Fibroblast of mammary gland (primary cell): ENCODE measurements around the gene SLC35E3.

Experiments
- DNase-seq: peaks from one replicate; pipeline ENCODE4 v3.0.0-alpha.2; 2010; ENCODE audit warnings: low read depth
- H3K4me3 ChIP-seq: 2 replicates; pipeline ENCODE4 v1.5.1; 2011; ENCODE audit warnings: low read depth, mild to moderate bottlenecking, low read length, moderate library complexity; ENCODE audit not compliant: control insufficient read depth
- TF ChIP-seq, protein P1 (sequence below): conservative IDR thresholded peaks from 2 replicates; pipeline ENCODE4 v1.5.1; 2011; ENCODE audit warnings: low read depth, low read length, inconsistent platforms; ENCODE audit not compliant: control insufficient read depth, insufficient read depth

The SLC35E3 gene

DNA sequence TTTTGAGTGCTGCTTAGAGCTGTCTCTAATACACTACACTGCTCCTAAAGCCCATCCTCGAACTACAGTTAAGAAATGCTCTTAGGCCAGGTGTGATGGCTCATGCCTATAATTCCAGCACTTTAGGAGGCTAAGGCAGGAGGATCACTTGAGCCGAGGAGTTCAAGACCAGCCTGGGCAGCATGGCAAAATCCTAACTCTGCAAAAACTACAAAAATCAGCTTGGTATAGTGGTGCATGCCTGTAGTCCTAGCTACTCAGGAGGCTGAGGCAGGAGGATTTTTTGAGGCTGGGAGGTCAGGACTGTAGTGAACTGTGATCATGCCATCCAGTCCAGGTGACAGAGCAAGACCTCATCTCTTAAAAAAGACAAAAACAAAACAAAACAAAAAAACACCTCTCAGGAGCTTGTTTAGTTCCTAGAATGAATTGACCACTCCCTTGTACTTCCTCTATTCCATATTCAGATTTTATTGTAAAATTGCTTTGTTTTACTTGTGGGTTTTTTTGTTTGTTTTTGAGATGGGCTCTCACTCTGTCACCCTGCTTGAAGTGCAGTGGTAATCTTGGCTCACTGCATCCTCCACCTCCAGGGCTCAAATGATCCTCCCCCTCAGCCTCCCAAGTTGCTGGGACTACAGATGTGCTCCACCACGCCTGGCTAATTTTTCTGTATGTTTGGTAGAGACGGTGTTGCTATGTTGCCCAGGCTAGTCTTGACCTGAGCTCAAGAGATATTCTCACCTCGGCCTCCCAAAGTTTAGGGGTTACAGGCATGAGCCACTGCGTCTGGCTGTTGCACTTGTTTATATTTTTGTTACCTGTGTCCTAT is 75.6 kb downstream of the SLC35E3 start:
- TF ChIP-seq, protein P1, sequence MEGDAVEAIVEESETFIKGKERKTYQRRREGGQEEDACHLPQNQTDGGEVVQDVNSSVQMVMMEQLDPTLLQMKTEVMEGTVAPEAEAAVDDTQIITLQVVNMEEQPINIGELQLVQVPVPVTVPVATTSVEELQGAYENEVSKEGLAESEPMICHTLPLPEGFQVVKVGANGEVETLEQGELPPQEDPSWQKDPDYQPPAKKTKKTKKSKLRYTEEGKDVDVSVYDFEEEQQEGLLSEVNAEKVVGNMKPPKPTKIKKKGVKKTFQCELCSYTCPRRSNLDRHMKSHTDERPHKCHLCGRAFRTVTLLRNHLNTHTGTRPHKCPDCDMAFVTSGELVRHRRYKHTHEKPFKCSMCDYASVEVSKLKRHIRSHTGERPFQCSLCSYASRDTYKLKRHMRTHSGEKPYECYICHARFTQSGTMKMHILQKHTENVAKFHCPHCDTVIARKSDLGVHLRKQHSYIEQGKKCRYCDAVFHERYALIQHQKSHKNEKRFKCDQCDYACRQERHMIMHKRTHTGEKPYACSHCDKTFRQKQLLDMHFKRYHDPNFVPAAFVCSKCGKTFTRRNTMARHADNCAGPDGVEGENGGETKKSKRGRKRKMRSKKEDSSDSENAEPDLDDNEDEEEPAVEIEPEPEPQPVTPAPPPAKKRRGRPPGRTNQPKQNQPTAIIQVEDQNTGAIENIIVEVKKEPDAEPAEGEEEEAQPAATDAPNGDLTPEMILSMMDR: no peak
- H3K4me3 ChIP-seq: no peak overlapping the region
- DNase-seq: no peak

DNA sequence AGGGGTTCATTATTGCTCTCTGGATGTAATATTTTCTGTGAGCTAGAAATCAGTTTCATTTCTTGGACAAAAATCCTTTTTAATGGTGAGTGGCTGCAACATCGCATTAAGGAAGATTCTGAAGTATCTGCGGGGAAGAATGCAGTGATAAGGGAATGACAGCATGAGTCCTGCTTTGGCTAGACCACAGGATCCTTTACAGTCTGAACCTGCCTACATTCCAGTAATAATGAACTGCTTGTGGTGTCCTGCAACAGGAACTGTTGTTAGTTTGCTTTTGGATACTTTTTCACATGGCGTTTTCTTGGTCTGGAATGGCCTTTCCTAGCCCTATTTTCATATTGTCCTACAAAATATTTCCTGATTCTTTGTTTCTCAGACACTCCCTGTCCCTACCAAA is 77.7 kb downstream of the SLC35E3 start:
- TF ChIP-seq, protein P1: no peak
- DNase-seq: no peak
- no peak overlapping the region for H3K4me3 ChIP-seq

DNA sequence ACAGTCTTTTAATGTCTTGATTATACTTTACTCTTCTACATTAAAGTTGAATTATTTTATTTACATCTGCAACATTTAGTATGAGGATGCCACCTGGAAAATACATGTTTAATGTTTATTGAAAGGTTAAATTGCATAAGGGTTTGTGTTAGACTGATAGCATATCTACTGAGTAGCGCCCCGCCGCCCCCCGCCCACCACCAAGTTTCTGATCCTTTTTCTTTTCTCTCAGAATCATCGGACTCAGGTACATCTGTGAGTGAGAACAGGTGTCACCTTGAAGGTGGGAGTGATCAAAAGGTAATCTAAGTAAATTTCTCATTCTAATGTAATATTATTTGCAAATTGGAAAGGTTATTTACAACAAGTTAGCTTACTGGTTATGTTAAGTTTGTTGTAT is 78.2 kb downstream of the SLC35E3 start:
- DNase-seq: no peak
- TF ChIP-seq, protein P1: no peak
- no peak overlapping the region for H3K4me3 ChIP-seq

DNA sequence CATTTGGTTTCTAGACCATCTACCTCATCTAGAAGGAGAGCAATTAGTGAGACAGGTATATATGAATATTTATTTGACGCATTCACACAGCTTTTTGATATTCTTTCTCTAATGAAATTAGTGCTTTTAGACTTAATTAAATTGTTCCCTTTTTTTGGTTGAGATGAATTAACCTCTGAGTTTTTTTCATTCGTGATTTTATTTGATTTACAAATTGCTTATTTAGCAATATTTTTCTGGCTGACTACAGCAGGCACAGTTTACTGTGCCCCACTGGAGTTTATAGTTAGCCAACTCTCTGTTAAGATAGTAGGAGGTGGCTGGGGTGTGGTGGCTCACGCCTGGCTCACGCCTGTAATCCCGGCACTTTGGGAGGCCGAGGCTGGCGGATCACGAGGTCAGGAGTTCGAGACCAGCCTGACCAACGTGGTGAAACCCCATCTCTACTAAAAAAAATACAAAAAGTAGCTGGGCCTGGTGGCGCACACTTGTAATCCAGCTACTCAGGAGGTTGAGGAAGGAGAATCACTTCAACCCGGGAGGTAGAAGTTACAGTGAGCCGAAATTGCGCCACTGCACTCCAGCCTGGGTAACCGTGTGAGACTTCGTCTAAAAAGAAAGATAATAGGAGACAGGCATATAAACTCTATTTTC is 78.7 kb downstream of the SLC35E3 start:
- no peak for DNase-seq
- TF ChIP-seq, protein P1: no peak
- H3K4me3 ChIP-seq: no peak overlapping the region

DNA sequence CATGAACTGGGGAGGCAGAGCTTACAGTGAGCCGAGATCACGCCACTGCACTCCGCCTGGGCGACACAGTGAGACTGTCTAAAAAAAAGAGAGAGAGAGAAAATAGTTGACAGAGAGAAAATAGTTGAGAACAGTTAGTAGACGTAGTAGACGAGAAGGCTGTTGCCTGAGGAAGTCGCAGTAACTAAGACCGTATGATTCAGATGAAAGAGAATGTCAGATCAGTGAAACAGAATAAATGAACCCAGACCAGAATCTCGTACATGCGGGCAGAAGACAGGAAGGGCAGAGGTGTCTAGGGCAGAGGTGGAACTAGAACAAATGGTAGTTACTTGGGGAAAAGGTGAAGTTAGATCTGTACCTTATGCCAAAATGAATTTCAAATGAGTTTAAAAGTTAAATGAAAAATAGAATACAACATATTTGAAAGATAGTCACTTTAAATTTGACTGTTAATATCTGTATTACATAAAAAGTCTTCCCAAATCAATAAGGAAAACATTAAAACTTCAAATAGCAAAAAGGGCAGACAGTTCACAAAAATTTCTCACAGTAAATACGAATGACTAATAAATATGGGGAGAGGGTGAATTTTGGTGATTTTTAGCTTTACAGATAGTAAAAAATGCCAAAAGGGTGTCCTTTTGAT is 79.7 kb downstream of the SLC35E3 start:
- TF ChIP-seq, protein P1: no peak
- H3K4me3 ChIP-seq: no peak overlapping the region
- DNase-seq: no peak

DNA sequence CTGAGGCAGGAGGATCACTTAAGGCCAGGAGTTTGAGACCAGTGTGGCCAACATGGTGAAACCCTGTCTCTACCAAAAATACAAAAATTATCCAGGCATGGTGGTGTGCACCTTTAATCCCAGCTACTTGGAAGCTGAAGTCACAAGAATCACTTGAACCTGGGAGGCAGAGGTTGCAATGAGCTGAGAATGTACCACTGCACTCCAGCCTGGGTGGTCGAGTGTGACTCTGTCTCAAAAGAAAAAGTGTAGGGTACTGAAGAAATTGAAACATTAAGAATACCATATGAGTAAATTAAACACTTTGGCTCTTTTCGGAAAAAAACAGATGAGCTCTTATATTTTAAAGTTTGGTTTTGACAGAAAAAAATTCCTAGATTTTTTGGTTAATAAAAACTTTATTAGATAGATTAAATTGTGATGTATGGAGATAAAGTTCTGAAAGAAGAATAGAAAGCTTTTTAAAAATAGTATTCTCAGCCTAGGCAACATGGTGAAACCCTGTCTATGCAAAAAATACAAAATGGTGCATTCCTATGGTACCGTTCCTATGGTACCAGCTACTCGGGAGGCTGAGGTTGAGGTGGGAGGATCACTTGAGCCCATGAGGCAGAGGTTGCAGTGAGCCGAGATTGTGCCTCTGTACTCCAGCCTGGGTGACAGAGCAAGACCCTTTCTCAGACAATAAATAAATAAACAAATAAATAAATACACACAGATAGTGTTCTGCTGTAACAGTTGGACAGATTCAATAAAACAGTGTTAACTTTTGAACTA is 82.1 kb downstream of the SLC35E3 start:
- DNase-seq: no peak
- no peak overlapping the region for H3K4me3 ChIP-seq
- TF ChIP-seq, protein P1: no peak
